Measurements from ENCODE around the gene SERPINA5. TPM values are rescaled to one million over a fixed set of nuclear protein-coding genes. Genes with fewer than 3 reads are reported as not detected.

Gene SERPINA5
- total RNA-seq, 1 experiment from 2014 or later: 3.0 TPM

DNA sequence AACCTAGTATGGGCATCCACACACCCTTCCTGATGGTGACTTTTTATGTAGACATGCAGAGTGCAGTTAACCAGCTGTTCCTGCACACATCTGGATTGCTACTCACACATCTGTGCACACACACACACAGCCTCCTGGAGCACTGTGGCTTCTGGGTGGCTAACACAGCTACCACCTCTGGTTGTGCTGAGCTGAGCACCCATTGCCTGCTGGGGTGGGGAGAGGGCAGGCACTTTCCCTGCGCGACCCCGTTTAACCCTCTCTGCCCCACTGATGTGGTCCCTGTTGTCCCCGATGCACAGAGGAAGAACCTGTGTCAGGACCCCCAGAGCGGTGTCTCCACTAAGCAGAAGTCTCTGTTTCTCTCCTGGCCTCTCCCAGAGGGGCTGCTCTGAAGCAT, 16.6 kb downstream of the SERPINA5 start:
- Histone ChIP-seq H3K9me3 (ENCODE audit: control insufficient read depth in 1 of 2, insufficient read depth in 1 of 2, low read depth in 1 of 2, low read length in 2 of 2) (no peaks in the 10 kb centered on the region), H3K27ac (ENCODE audit: low read depth, low read length) (no peak overlapping the region), H3K27me3 (ENCODE audit: insufficient read depth, low read length) (no peaks in the 10 kb centered on the region), H3K4me3 (replicated peaks in 1 of 2; ENCODE audit: low read depth in 1 of 2, low read length in 2 of 2) (no peak overlapping the region), H3K9ac (ENCODE audit: low read length) (no peak overlapping the region), H3K36me3 (ENCODE audit: control insufficient read depth in 1 of 2, insufficient read depth in 2 of 2, low read length in 2 of 2) (no peaks in the 10 kb centered on the region), H3K9me2 (ENCODE audit: insufficient read depth) (no peaks in the 10 kb centered on the region), H3K4me2 (ENCODE audit: low read length) (no peak overlapping the region), H2AFZ (ENCODE audit: low read depth, low read length, poor library complexity, severe bottlenecking) (no peak overlapping the region), H3K4me1 (ENCODE audit: control insufficient read depth in 1 of 2, insufficient read depth in 2 of 2, low read length in 2 of 2) (peaks cover 36 to 48% of the 10 kb centered on the region in 2 experiments), H4K20me1 (ENCODE audit: insufficient read depth) (no peaks in the 10 kb centered on the region), H3K79me2 (ENCODE audit: insufficient read depth, low read length) (no peaks in the 10 kb centered on the region)
- no peak for DNase-seq (ENCODE audit: low read depth, low spot score)
- intact Hi-C loops (cut with micrococcal nuclease): no loop called here
- ChIA-PET RAD21 (ENCODE audit: low non-redundant PET in 1 of 2, low total read pairs in 2 of 2, uncharacterized antibody in 2 of 2, unreplicated experiment in 2 of 2) (no interaction called here), POLR2A (interaction anchor here (1.1 to 3.3 kb wide), 2 partner anchors 13 to 17 kb away, joined by 3 to 32 read pairs; partner anchors contain the start of gene SERPINA5), CTCF (interaction anchor here (0.6 to 2.1 kb wide), 2 partner anchors 72 to 164 kb away, joined by 7 to 8 read pairs; no protein-coding TSS in a partner anchor)
- BruUV-seq (replicated peaks): no TSS peak
- no peak for TF ChIP-seq POLR2A (IDR thresholded peaks at IDR 0.05; ENCODE audit: borderline replicate concordance, extremely low read depth, insufficient read depth, insufficient read length)
- TF ChIP-seq ZFX (IDR thresholded peaks at IDR 0.05): no peak
- TF ChIP-seq, protein P1, sequence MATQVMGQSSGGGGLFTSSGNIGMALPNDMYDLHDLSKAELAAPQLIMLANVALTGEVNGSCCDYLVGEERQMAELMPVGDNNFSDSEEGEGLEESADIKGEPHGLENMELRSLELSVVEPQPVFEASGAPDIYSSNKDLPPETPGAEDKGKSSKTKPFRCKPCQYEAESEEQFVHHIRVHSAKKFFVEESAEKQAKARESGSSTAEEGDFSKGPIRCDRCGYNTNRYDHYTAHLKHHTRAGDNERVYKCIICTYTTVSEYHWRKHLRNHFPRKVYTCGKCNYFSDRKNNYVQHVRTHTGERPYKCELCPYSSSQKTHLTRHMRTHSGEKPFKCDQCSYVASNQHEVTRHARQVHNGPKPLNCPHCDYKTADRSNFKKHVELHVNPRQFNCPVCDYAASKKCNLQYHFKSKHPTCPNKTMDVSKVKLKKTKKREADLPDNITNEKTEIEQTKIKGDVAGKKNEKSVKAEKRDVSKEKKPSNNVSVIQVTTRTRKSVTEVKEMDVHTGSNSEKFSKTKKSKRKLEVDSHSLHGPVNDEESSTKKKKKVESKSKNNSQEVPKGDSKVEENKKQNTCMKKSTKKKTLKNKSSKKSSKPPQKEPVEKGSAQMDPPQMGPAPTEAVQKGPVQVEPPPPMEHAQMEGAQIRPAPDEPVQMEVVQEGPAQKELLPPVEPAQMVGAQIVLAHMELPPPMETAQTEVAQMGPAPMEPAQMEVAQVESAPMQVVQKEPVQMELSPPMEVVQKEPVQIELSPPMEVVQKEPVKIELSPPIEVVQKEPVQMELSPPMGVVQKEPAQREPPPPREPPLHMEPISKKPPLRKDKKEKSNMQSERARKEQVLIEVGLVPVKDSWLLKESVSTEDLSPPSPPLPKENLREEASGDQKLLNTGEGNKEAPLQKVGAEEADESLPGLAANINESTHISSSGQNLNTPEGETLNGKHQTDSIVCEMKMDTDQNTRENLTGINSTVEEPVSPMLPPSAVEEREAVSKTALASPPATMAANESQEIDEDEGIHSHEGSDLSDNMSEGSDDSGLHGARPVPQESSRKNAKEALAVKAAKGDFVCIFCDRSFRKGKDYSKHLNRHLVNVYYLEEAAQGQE (IDR thresholded peaks at IDR 0.05; ENCODE audit: low read depth): no peak
- no peak for TF ChIP-seq EGR1 (IDR thresholded peaks at IDR 0.05; ENCODE audit: low read depth)
- TF ChIP-seq CBX3 (IDR thresholded peaks at IDR 0.05; ENCODE audit: low read depth): no peak
- TF ChIP-seq ZNF274 (IDR thresholded peaks at IDR 0.05; ENCODE audit: low read depth, low read length): no peak
- TF ChIP-seq, protein P2, sequence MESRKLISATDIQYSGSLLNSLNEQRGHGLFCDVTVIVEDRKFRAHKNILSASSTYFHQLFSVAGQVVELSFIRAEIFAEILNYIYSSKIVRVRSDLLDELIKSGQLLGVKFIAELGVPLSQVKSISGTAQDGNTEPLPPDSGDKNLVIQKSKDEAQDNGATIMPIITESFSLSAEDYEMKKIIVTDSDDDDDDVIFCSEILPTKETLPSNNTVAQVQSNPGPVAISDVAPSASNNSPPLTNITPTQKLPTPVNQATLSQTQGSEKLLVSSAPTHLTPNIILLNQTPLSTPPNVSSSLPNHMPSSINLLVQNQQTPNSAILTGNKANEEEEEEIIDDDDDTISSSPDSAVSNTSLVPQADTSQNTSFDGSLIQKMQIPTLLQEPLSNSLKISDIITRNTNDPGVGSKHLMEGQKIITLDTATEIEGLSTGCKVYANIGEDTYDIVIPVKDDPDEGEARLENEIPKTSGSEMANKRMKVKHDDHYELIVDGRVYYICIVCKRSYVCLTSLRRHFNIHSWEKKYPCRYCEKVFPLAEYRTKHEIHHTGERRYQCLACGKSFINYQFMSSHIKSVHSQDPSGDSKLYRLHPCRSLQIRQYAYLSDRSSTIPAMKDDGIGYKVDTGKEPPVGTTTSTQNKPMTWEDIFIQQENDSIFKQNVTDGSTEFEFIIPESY (IDR thresholded peaks at IDR 0.05; ENCODE audit: extremely low read depth, insufficient replicate concordance, low read length): no peak
- TF ChIP-seq EZH2 (IDR thresholded peaks at IDR 0.05): no peak
- no peak for TF ChIP-seq ELF1 (IDR thresholded peaks at IDR 0.05; ENCODE audit: borderline replicate concordance, low read depth)
- TF ChIP-seq, protein P3, sequence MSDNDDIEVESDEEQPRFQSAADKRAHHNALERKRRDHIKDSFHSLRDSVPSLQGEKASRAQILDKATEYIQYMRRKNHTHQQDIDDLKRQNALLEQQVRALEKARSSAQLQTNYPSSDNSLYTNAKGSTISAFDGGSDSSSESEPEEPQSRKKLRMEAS (IDR thresholded peaks at IDR 0.05): no peak
- no peak for TF ChIP-seq CEBPB (IDR thresholded peaks at IDR 0.05; ENCODE audit: low read depth)
- TF ChIP-seq, protein P4, sequence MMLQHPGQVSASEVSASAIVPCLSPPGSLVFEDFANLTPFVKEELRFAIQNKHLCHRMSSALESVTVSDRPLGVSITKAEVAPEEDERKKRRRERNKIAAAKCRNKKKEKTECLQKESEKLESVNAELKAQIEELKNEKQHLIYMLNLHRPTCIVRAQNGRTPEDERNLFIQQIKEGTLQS (IDR thresholded peaks at IDR 0.05): no peak
- no peak for TF ChIP-seq SRF (IDR thresholded peaks at IDR 0.05; ENCODE audit: low read depth)
- TF ChIP-seq RAD21 (IDR thresholded peaks at IDR 0.05; ENCODE audit: low read depth): no peak
- TF ChIP-seq SP1 (IDR thresholded peaks at IDR 0.05; ENCODE audit: low read depth): no peak
- no peak for ATAC-seq
